NCI-H1105 (cell line): ENCODE measurements around the gene HLA-DMB.
"Not testable (repeated sequence)": the region's sequence is repeated elsewhere in the genome, so short reads cannot be mapped to it uniquely, and the experiment has no call there.

ENCODE experiments used
- DNase-seq: peaks from one replicate; lab custom pipeline; 2025; lab: John Stamatoyannopoulos, UW

Gene HLA-DMB

GRCh38 chr6:32950010-32950409 lies 9.2 kb upstream of the HLA-DMB start:
- no peak for DNase-seq

- no peak for DNase-seq
Observed at GRCh38 chr6:32949113-32949512, 8.3 kb upstream of the HLA-DMB start.

GRCh38 chr6:32947552-32948465 lies 7.0 kb upstream of the HLA-DMB start:
- DNase-seq = no peak

GRCh38 chr6:32946893-32947292 lies 6.1 kb upstream of the HLA-DMB start:
- DNase-seq = no peak

GRCh38 chr6:32945953-32946352 lies 5.1 kb upstream of the HLA-DMB start:
- no peak for DNase-seq

GRCh38 chr6:32945108-32945760 lies 4.4 kb upstream of the HLA-DMB start:
- DNase-seq = no peak

GRCh38 chr6:32943864-32944649 lies 3.2 kb upstream of the HLA-DMB start:
- DNase-seq = no peak

- DNase-seq = not testable (repeated sequence)
Observed at GRCh38 chr6:32942555-32943123, 1.8 kb upstream of the HLA-DMB start.

GRCh38 chr6:32941214-32941768 lies 463 bp upstream of the HLA-DMB start:
- DNase-seq = no peak

GRCh38 chr6:32938494-32938893 lies 2.3 kb downstream of the HLA-DMB start:
- DNase-seq = no peak

- no peak for DNase-seq
Observed at GRCh38 chr6:32937230-32937633, 3.6 kb downstream of the HLA-DMB start.

GRCh38 chr6:32936239-32937152 lies 4.3 kb downstream of the HLA-DMB start:
- no peak for DNase-seq

GRCh38 chr6:32935551-32936238 lies 5.1 kb downstream of the HLA-DMB start:
- no peak for DNase-seq

GRCh38 chr6:32933661-32934085 lies 7.2 kb downstream of the HLA-DMB start:
- peak; percentile 44 for DNase-seq

- no peak for DNase-seq
Observed at GRCh38 chr6:32932132-32932868, 8.5 kb downstream of the HLA-DMB start.

GRCh38 chr6:32931211-32931610 lies 9.6 kb downstream of the HLA-DMB start:
- no peak for DNase-seq

GRCh38 chr6:32922083-32922482 lies 18.7 kb downstream of the HLA-DMB start:
- no peak for DNase-seq

- DNase-seq = no peak
Observed at GRCh38 chr6:32920715-32921114, 20.1 kb downstream of the HLA-DMB start.

- no peak for DNase-seq
Observed at GRCh38 chr6:32912951-32913350, 27.9 kb downstream of the HLA-DMB start.
